K562 (cell line): ENCODE measurements around the gene CBY3. TPM values are rescaled to one million over a fixed set of nuclear protein-coding genes. Genes with fewer than 3 reads are reported as not detected.

Source experiments
- BHLHE40 ChIP-seq: IDR thresholded peaks from 2 replicates; pipeline ENCODE4 v1.6.1; 2011; ENCODE audit warnings: low read length, improper control_type of control experiment
- CAMTA2 ChIP-seq: fragments of 250-450 bp; sonication (Bioruptor Pico); conservative IDR thresholded peaks from 2 replicates; pipeline ENCODE4 v1.5.1; 2022
- CTBP1 ChIP-seq: fragments of 450-650 bp; IDR thresholded peaks from 2 replicates; pipeline ENCODE4 v1.6.1; 2016; ENCODE audit warnings: borderline replicate concordance
- ELF1 ChIP-seq: fragments of 200-800 bp; sonication (Bioruptor generic); IDR thresholded peaks from 2 replicates; pipeline ENCODE4 v1.6.1; 2016; ENCODE audit warnings: missing genetic modification characterization, missing compliant biosample characterization
- HDAC3 ChIP-seq: fragments of 450-650 bp; IDR thresholded peaks from 2 replicates; pipeline ENCODE4 v1.6.1; 2018; ENCODE audit warnings: borderline replicate concordance, mild to moderate bottlenecking, moderate library complexity; ENCODE audit not compliant: partially characterized antibody
- LEF1 ChIP-seq: fragments of 450-650 bp; IDR thresholded peaks from 2 replicates; pipeline ENCODE4 v1.6.1; 2016; ENCODE audit warnings: mild to moderate bottlenecking
- NFATC3 ChIP-seq: fragments of 450-650 bp; IDR thresholded peaks from 2 replicates; pipeline ENCODE4 v1.6.1; 2017; ENCODE audit warnings: mild to moderate bottlenecking
- POLR2A ChIP-seq: fragments of 450-650 bp; conservative IDR thresholded peaks from 2 replicates; pipeline ENCODE4 v1.6.1; 2016
- POLR2AphosphoS5 ChIP-seq: IDR thresholded peaks from 2 replicates; pipeline ENCODE4 v1.6.1; 2011; ENCODE audit warnings: mild to moderate bottlenecking, low read depth, low read length, moderate library complexity; ENCODE audit not compliant: control insufficient read depth, insufficient read depth
- TBL1XR1 ChIP-seq, 2 experiments: IDR thresholded peaks; 2 replicates each; pipeline ENCODE4 v1.6.1; 2012; ENCODE audit warnings: improper control_type of control experiment in 2 of 2, low read length in 2 of 2, mild to moderate bottlenecking in 1 of 2
- ZNF431 ChIP-seq: sonication (generic); formaldehyde crosslinking; IDR thresholded peaks from 2 replicates; pipeline ENCODE4 v1.8.0; 2022; ENCODE audit warnings: mild to moderate bottlenecking, missing genetic modification reagents
- polyA plus RNA-seq, 8 experiments: library from polyadenylated mRNA; depleted of rRNA in 4 of 8; stranded (reverse) in 5 of 8; unstranded in 3 of 8; fragments of >200 nt; fragmentation: Nextera tagmentation in 2 of 8; fragmentation: Illumina TruSeq in 1 of 8; extraction: Ambion mirVana in 2 of 8; extraction: Trizol in 1 of 8; gene quantifications; 2 replicates each; pipeline versions ENCODE4 v1.2.1 to v1.2.3, GENCODE V29; 2011 to 2014; ENCODE audit warnings: inconsistent platforms in 1 of 8, missing spikeins in 1 of 8
- total RNA-seq, 7 experiments: library from RNA; depleted of rRNA in 6 of 7; stranded (reverse); fragments of >200 nt in 6 of 7; fragmentation: Illumina TruSeq in 2 of 7; extraction: Trizol in 2 of 7; gene quantifications; 2 replicates each; pipeline versions ENCODE4 v1.2.1 to v1.2.3, GENCODE V29; 2011 to 2021; ENCODE audit warnings: low replicate concordance in 1 of 7
- TF ChIP-seq, protein P1 (sequence below), 2 experiments: fragments of 450-650 bp in 1 of 2; sonication (generic) in 1 of 2; formaldehyde crosslinking in 1 of 2; IDR thresholded peaks; 2 replicates each; pipeline versions ENCODE4 v1.7.1 to v1.9.0; 2016 to 2022; ENCODE audit warnings: inconsistent platforms in 1 of 2, mild to moderate bottlenecking in 1 of 2, missing genetic modification reagents in 1 of 2
- TF ChIP-seq, protein P2 (sequence below), 2 experiments: fragments of 450-650 bp; IDR thresholded peaks; 2 replicates each; pipeline ENCODE4 v1.6.1; 2018; ENCODE audit warnings: mild to moderate bottlenecking in 2 of 2, low read depth in 1 of 2; ENCODE audit not compliant: partially characterized antibody in 2 of 2
- TF ChIP-seq, protein P3 (sequence below), 2 experiments: fragments of 450-650 bp in 1 of 2; sonication (generic) in 1 of 2; formaldehyde crosslinking in 1 of 2; IDR thresholded peaks in 1 of 2; conservative IDR thresholded peaks in 1 of 2; 2 replicates each; pipeline versions ENCODE4 v1.6.1 to v1.8.1; 2016 to 2023; ENCODE audit warnings: mild to moderate bottlenecking in 2 of 2, moderate library complexity in 2 of 2, inconsistent platforms in 1 of 2, missing genetic modification reagents in 1 of 2

CBY3 gene
- total and polyA plus RNA-seq, 9 of the 15 experiments (the other 6 are each of a cell fraction or from before 2014, with no cell fraction given): not detected

- TF ChIP-seq, protein P1, sequence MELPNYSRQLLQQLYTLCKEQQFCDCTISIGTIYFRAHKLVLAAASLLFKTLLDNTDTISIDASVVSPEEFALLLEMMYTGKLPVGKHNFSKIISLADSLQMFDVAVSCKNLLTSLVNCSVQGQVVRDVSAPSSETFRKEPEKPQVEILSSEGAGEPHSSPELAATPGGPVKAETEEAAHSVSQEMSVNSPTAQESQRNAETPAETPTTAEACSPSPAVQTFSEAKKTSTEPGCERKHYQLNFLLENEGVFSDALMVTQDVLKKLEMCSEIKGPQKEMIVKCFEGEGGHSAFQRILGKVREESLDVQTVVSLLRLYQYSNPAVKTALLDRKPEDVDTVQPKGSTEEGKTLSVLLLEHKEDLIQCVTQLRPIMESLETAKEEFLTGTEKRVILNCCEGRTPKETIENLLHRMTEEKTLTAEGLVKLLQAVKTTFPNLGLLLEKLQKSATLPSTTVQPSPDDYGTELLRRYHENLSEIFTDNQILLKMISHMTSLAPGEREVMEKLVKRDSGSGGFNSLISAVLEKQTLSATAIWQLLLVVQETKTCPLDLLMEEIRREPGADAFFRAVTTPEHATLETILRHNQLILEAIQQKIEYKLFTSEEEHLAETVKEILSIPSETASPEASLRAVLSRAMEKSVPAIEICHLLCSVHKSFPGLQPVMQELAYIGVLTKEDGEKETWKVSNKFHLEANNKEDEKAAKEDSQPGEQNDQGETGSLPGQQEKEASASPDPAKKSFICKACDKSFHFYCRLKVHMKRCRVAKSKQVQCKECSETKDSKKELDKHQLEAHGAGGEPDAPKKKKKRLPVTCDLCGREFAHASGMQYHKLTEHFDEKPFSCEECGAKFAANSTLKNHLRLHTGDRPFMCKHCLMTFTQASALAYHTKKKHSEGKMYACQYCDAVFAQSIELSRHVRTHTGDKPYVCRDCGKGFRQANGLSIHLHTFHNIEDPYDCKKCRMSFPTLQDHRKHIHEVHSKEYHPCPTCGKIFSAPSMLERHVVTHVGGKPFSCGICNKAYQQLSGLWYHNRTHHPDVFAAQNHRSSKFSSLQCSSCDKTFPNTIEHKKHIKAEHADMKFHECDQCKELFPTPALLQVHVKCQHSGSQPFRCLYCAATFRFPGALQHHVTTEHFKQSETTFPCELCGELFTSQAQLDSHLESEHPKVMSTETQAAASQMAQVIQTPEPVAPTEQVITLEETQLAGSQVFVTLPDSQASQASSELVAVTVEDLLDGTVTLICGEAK (IDR thresholded peaks at IDR 0.05): 0 out of 2 replicates have a peak, but pooled peaks have one; percentile 12
- TF ChIP-seq, protein P1 (CRISPR knock-in tag; IDR thresholded peaks at IDR 0.05): no peak
- TF ChIP-seq LEF1: peak; percentile 63; the same call in 1 of the 2 replicates
- TF ChIP-seq, protein P2, sequence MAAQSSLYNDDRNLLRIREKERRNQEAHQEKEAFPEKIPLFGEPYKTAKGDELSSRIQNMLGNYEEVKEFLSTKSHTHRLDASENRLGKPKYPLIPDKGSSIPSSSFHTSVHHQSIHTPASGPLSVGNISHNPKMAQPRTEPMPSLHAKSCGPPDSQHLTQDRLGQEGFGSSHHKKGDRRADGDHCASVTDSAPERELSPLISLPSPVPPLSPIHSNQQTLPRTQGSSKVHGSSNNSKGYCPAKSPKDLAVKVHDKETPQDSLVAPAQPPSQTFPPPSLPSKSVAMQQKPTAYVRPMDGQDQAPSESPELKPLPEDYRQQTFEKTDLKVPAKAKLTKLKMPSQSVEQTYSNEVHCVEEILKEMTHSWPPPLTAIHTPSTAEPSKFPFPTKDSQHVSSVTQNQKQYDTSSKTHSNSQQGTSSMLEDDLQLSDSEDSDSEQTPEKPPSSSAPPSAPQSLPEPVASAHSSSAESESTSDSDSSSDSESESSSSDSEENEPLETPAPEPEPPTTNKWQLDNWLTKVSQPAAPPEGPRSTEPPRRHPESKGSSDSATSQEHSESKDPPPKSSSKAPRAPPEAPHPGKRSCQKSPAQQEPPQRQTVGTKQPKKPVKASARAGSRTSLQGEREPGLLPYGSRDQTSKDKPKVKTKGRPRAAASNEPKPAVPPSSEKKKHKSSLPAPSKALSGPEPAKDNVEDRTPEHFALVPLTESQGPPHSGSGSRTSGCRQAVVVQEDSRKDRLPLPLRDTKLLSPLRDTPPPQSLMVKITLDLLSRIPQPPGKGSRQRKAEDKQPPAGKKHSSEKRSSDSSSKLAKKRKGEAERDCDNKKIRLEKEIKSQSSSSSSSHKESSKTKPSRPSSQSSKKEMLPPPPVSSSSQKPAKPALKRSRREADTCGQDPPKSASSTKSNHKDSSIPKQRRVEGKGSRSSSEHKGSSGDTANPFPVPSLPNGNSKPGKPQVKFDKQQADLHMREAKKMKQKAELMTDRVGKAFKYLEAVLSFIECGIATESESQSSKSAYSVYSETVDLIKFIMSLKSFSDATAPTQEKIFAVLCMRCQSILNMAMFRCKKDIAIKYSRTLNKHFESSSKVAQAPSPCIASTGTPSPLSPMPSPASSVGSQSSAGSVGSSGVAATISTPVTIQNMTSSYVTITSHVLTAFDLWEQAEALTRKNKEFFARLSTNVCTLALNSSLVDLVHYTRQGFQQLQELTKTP (IDR thresholded peaks at IDR 0.05; ENCODE audit: low read depth in 1 of 2, partially characterized antibody in 2 of 2): peak in 1 of 2 experiments; percentile 43
- TF ChIP-seq NFATC3: no peak
- TF ChIP-seq HDAC3: peak; percentile 75
- peak; percentile 27 for TF ChIP-seq CTBP1
- TF ChIP-seq POLR2A: peak; percentile 69
- no peak for TF ChIP-seq ZNF431 (CRISPR knock-in tag)
- no peak for TF ChIP-seq ELF1 (tag)
- no peak for TF ChIP-seq CAMTA2
- TF ChIP-seq BHLHE40: 0 out of 2 replicates have a peak, but pooled peaks have one; percentile 43
- TF ChIP-seq POLR2AphosphoS5: peak; percentile 86
- TF ChIP-seq, protein P3, sequence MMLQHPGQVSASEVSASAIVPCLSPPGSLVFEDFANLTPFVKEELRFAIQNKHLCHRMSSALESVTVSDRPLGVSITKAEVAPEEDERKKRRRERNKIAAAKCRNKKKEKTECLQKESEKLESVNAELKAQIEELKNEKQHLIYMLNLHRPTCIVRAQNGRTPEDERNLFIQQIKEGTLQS (IDR thresholded peaks at IDR 0.05): peak; percentile 59
- TF ChIP-seq, protein P3 (CRISPR knock-in tag; conservative IDR thresholded peaks at IDR 0.05): no peak
- TF ChIP-seq TBL1XR1 (IDR thresholded peaks at IDR 0.05; ENCODE audit: low read length in 2 of 2): peak; percentile 59 to 84; a peak in 3 of 4 replicates
Observed at GRCh38 chr5:179700401-179700918, 19.6 kb upstream of the CBY3 start (continued).
